ENCODE data around the gene MED20. TPM values are rescaled to one million over a fixed set of nuclear protein-coding genes. Genes with fewer than 3 reads are reported as not detected.
A peak's percentile ranks its signal among the peaks of the same experiment; 100 is the strongest.

MED20 gene
- total and polyA plus RNA-seq, 11 donors: 9.3 to 25.5 (median 16.9) TPM

GRCh38 chr6:41914869-41915530, 5.9 kb downstream of the MED20 start:
- H3K4me1 ChIP-seq: peaks cover 3 to 24% (median 9%) of the 10 kb centered on the region in 12 donors
- peaks cover 0 to 70% (median 48%) of the 10 kb centered on the region in 9 donors for H3K36me3 ChIP-seq
- intact Hi-C loops (cut with DNase I): loop anchor here in 1 of 10 donors (5.0 kb wide), 1 partner anchor 118 kb away; no protein-coding TSS in a partner anchor
- H3K27me3 ChIP-seq: no peaks in the 10 kb centered on the region
- ATAC-seq: no peak
- DNase-seq: no peak
- TF ChIP-seq CTCF (IDR thresholded peaks at IDR 0.05): no peak
- no peak for TF ChIP-seq POLR2A (IDR thresholded peaks at IDR 0.05)
- no peak overlapping the region for H3K27ac ChIP-seq
- no peak overlapping the region for H3K4me3 ChIP-seq
- H3K9me3 ChIP-seq: no peaks in the 10 kb centered on the region
- 96 to 100% (median 98%) methylated on average over 4 of the region's 4 CpGs for WGBS, 4 donors

GRCh38 chr6:41914343-41914742, 6.6 kb downstream of the MED20 start:
- Histone ChIP-seq H3K27me3 (no peaks in the 10 kb centered on the region), H3K9me3 (no peaks in the 10 kb centered on the region), H3K36me3 (peaks cover 0 to 77% (median 51%) of the 10 kb centered on the region in 9 donors), H3K4me1 (peaks cover 0 to 18% (median 3%) of the 10 kb centered on the region in 12 donors), H3K27ac (no peak overlapping the region), H3K4me3 (no peak overlapping the region)
- WGBS, 4 donors: 82 to 92% (median 90%) methylated on average over 2 of the region's 2 CpGs
- DNase-seq (no peak), ATAC-seq (no peak)
- no peak for TF ChIP-seq POLR2A (IDR thresholded peaks at IDR 0.05)
- TF ChIP-seq CTCF (IDR thresholded peaks at IDR 0.05): no peak
- intact Hi-C loops (cut with DNase I): no loop called here

GRCh38 chr6:41909727-41910126, 11.2 kb downstream of the MED20 start:
- peaks cover 0 to 95% (median 74%) of the 10 kb centered on the region in 9 donors for H3K36me3 ChIP-seq
- WGBS, 4 donors: 95 to 97% (median 96%) methylated on average over 1 of the region's 1 CpG
- no peaks in the 10 kb centered on the region for H3K9me3 ChIP-seq
- DNase-seq: no peak
- ATAC-seq: no peak
- H3K4me1 ChIP-seq: peaks cover 0 to 7% (median 0%) of the 10 kb centered on the region in 12 donors
- intact Hi-C loops (cut with DNase I): no loop called here
- no peaks in the 10 kb centered on the region for H3K27me3 ChIP-seq
- no peak for TF ChIP-seq POLR2A (IDR thresholded peaks at IDR 0.05)
- no peak for TF ChIP-seq CTCF (IDR thresholded peaks at IDR 0.05)
- no peak overlapping the region for H3K4me3 ChIP-seq
- no peak overlapping the region for H3K27ac ChIP-seq

GRCh38 chr6:41901882-41902519, 18.9 kb downstream of the MED20 start:
- no peak overlapping the region for H3K4me3 ChIP-seq
- H3K27me3 ChIP-seq: no peaks in the 10 kb centered on the region
- peaks cover 0 to 14% (median 2%) of the 10 kb centered on the region in 12 donors for H3K4me1 ChIP-seq
- no peak overlapping the region for H3K27ac ChIP-seq
- ATAC-seq: no peak
- peak in 6 of 12 donors; percentile 6 to 31 (median 15) for TF ChIP-seq CTCF (IDR thresholded peaks at IDR 0.05)
- TF ChIP-seq POLR2A (IDR thresholded peaks at IDR 0.05): no peak
- H3K9me3 ChIP-seq: no peaks in the 10 kb centered on the region
- 88 to 100% (median 95%) methylated on average over 1 of the region's 1 CpG for WGBS, 4 donors
- intact Hi-C loops (cut with DNase I): no loop called here
- no peak for DNase-seq
- peaks cover 0 to 58% (median 39%) of the 10 kb centered on the region in 9 donors for H3K36me3 ChIP-seq

Data from heart left ventricle (tissue), 16 donors.